Measurements from ENCODE around the gene PSENEN. TPM values are rescaled to one million over a fixed set of nuclear protein-coding genes. Genes with fewer than 3 reads are reported as not detected.
A peak's percentile ranks its signal among the peaks of the same experiment; 100 is the strongest.

Gene PSENEN
- total RNA-seq, 2 donors from 2014 or later, result 50.7 to 53.7 TPM

- Mint-ChIP-seq H3K9me3 (no peaks in the 10 kb centered on the region), H3K4me3 (no peak overlapping the region), H3K36me3 (ENCODE audit: insufficient read depth in 2 of 2) (peaks cover 13 to 24% of the 10 kb centered on the region in 2 donors), H3K27me3 (ENCODE audit: low read depth) (no peaks in the 10 kb centered on the region), H3K4me1 (ENCODE audit: low read depth) (peaks cover 26% of the 10 kb centered on the region), H3K27ac (no peak overlapping the region)
- no peak for DNase-seq
- no peak for ATAC-seq (replicated peaks in 1 of 2)
These were observed 12.8 kb upstream of the PSENEN start for GRCh38 chr19:35732540-35733179.

GRCh38 chr19:35733180-35734125, 12.0 kb upstream of the PSENEN start:
- H3K4me1 Mint-ChIP-seq (ENCODE audit: low read depth), result peaks cover 27% of the 10 kb centered on the region
- ATAC-seq (replicated peaks in 1 of 2) (no peak), DNase-seq (no peak)
- no peaks in the 10 kb centered on the region for H3K27me3 Mint-ChIP-seq (ENCODE audit: low read depth)
- H3K9me3 Mint-ChIP-seq, result no peaks in the 10 kb centered on the region
- H3K27ac Mint-ChIP-seq, result peak overlapping the region; percentile 10
- H3K4me3 Mint-ChIP-seq, result no peak overlapping the region
- peaks cover 10 to 18% of the 10 kb centered on the region in 2 donors for H3K36me3 Mint-ChIP-seq (ENCODE audit: insufficient read depth in 2 of 2)

GRCh38 chr19:35734273-35734672, 11.2 kb upstream of the PSENEN start:
- peaks cover 27% of the 10 kb centered on the region for H3K4me1 Mint-ChIP-seq (ENCODE audit: low read depth)
- H3K4me3 Mint-ChIP-seq, result no peak overlapping the region
- no peak for ATAC-seq (replicated peaks in 1 of 2)
- no peak for DNase-seq
- peak overlapping the region; percentile 70 for H3K27ac Mint-ChIP-seq
- no peaks in the 10 kb centered on the region for H3K9me3 Mint-ChIP-seq
- H3K36me3 Mint-ChIP-seq (ENCODE audit: insufficient read depth in 2 of 2), result peaks cover 10 to 20% of the 10 kb centered on the region in 2 donors
- no peaks in the 10 kb centered on the region for H3K27me3 Mint-ChIP-seq (ENCODE audit: low read depth)

GRCh38 chr19:35734889-35735288, 10.6 kb upstream of the PSENEN start:
- no peak overlapping the region for H3K4me3 Mint-ChIP-seq
- peaks cover 27% of the 10 kb centered on the region for H3K4me1 Mint-ChIP-seq (ENCODE audit: low read depth)
- H3K27me3 Mint-ChIP-seq (ENCODE audit: low read depth), result no peaks in the 10 kb centered on the region
- no peak for DNase-seq
- H3K9me3 Mint-ChIP-seq, result no peaks in the 10 kb centered on the region
- peak overlapping the region; percentile 70 for H3K27ac Mint-ChIP-seq
- ATAC-seq (replicated peaks in 1 of 2), result no peak
- peaks cover 10 to 20% of the 10 kb centered on the region in 2 donors for H3K36me3 Mint-ChIP-seq (ENCODE audit: insufficient read depth in 2 of 2)

GRCh38 chr19:35736913-35737886, 8.3 kb upstream of the PSENEN start:
- H3K9me3 Mint-ChIP-seq, result no peaks in the 10 kb centered on the region
- peak overlapping the region; percentile 82 for H3K27ac Mint-ChIP-seq
- H3K27me3 Mint-ChIP-seq (ENCODE audit: low read depth), result no peaks in the 10 kb centered on the region
- peaks cover 30% of the 10 kb centered on the region for H3K4me1 Mint-ChIP-seq (ENCODE audit: low read depth)
- ATAC-seq (replicated peaks in 1 of 2) (no peak), DNase-seq (no peak)
- peaks cover 9 to 21% of the 10 kb centered on the region in 2 donors for H3K36me3 Mint-ChIP-seq (ENCODE audit: insufficient read depth in 2 of 2)
- no peak overlapping the region for H3K4me3 Mint-ChIP-seq

- H3K9me3 Mint-ChIP-seq, result no peaks in the 10 kb centered on the region
- DNase-seq (no peak), ATAC-seq (replicated peaks in 1 of 2) (no peak)
- peaks cover 40% of the 10 kb centered on the region for H3K4me1 Mint-ChIP-seq (ENCODE audit: low read depth)
- H3K27me3 Mint-ChIP-seq (ENCODE audit: low read depth), result no peaks in the 10 kb centered on the region
- H3K36me3 Mint-ChIP-seq (ENCODE audit: insufficient read depth in 2 of 2), result peaks cover 12 to 28% of the 10 kb centered on the region in 2 donors
- H3K4me3 Mint-ChIP-seq, result peak overlapping the region in 1 of 2 donors; percentile 9
- peak overlapping the region; percentile 26 for H3K27ac Mint-ChIP-seq
These were observed 7.2 kb upstream of the PSENEN start for GRCh38 chr19:35738021-35738886.

GRCh38 chr19:35738887-35739229, 6.6 kb upstream of the PSENEN start:
- H3K27ac Mint-ChIP-seq, result peak overlapping the region; percentile 26
- peak overlapping the region; percentile 9 to 58 for H3K4me3 Mint-ChIP-seq
- no peak for DNase-seq
- ATAC-seq (replicated peaks in 1 of 2), result no peak
- peaks cover 45% of the 10 kb centered on the region for H3K4me1 Mint-ChIP-seq (ENCODE audit: low read depth)
- H3K36me3 Mint-ChIP-seq (ENCODE audit: insufficient read depth in 2 of 2), result peaks cover 12 to 27% of the 10 kb centered on the region in 2 donors
- H3K27me3 Mint-ChIP-seq (ENCODE audit: low read depth), result no peaks in the 10 kb centered on the region
- no peaks in the 10 kb centered on the region for H3K9me3 Mint-ChIP-seq

- peak overlapping the region; percentile 58 to 88 for H3K4me3 Mint-ChIP-seq
- H3K27ac Mint-ChIP-seq, result no peak overlapping the region
These were observed 6.0 kb upstream of the PSENEN start for GRCh38 chr19:35739275-35740107.

GRCh38 chr19:35740108-35740422, 5.4 kb upstream of the PSENEN start:
- H3K4me1 Mint-ChIP-seq (ENCODE audit: low read depth), result peaks cover 41% of the 10 kb centered on the region
- DNase-seq (no peak), ATAC-seq (replicated peaks in 1 of 2) (peak; percentile 3 to 4)
- H3K9me3 Mint-ChIP-seq, result no peaks in the 10 kb centered on the region
- peak overlapping the region; percentile 88 to 91 for H3K4me3 Mint-ChIP-seq
- peaks cover 9 to 19% of the 10 kb centered on the region in 2 donors for H3K36me3 Mint-ChIP-seq (ENCODE audit: insufficient read depth in 2 of 2)
- H3K27me3 Mint-ChIP-seq (ENCODE audit: low read depth), result no peaks in the 10 kb centered on the region
- H3K27ac Mint-ChIP-seq, result no peak overlapping the region

More at GRCh38 chr19:35739275-35740107, 6.0 kb upstream of the PSENEN start:
- H3K4me1 Mint-ChIP-seq (ENCODE audit: low read depth), result peaks cover 45% of the 10 kb centered on the region
- DNase-seq (no peak), ATAC-seq (replicated peaks in 1 of 2) (no peak)
- H3K9me3 Mint-ChIP-seq, result no peaks in the 10 kb centered on the region
- peaks cover 9 to 21% of the 10 kb centered on the region in 2 donors for H3K36me3 Mint-ChIP-seq (ENCODE audit: insufficient read depth in 2 of 2)
- H3K27me3 Mint-ChIP-seq (ENCODE audit: low read depth), result no peaks in the 10 kb centered on the region

- peaks cover 7 to 19% of the 10 kb centered on the region in 2 donors for H3K36me3 Mint-ChIP-seq (ENCODE audit: insufficient read depth in 2 of 2)
- H3K27me3 Mint-ChIP-seq (ENCODE audit: low read depth), result no peaks in the 10 kb centered on the region
- H3K4me3 Mint-ChIP-seq, result peak overlapping the region; percentile 88 to 91
- DNase-seq, result peak; percentile 97 to 98
- no peaks in the 10 kb centered on the region for H3K9me3 Mint-ChIP-seq
- ATAC-seq (replicated peaks in 1 of 2), result peak; percentile 69 to 70
- H3K27ac Mint-ChIP-seq, result peak overlapping the region; percentile 93
- peaks cover 42% of the 10 kb centered on the region for H3K4me1 Mint-ChIP-seq (ENCODE audit: low read depth)
These were observed 4.8 kb upstream of the PSENEN start for GRCh38 chr19:35740423-35741202.

GRCh38 chr19:35741203-35741515, 4.3 kb upstream of the PSENEN start:
- peaks cover 47% of the 10 kb centered on the region for H3K4me1 Mint-ChIP-seq (ENCODE audit: low read depth)
- ATAC-seq (replicated peaks in 1 of 2), result no peak
- DNase-seq, result no peak
- peak overlapping the region; percentile 93 for H3K27ac Mint-ChIP-seq
- no peaks in the 10 kb centered on the region for H3K27me3 Mint-ChIP-seq (ENCODE audit: low read depth)
- H3K36me3 Mint-ChIP-seq (ENCODE audit: insufficient read depth in 2 of 2), result peaks cover 6 to 19% of the 10 kb centered on the region in 2 donors
- H3K4me3 Mint-ChIP-seq, result peak overlapping the region; percentile 91 to 95
- no peaks in the 10 kb centered on the region for H3K9me3 Mint-ChIP-seq

Data from activated T-cell treated with anti-CD3 and anti-CD28 coated beads, Interleukin-2, amount 50 U/mL, for 72 hours (primary cell).